Liver (tissue), 9 donors: ENCODE data around the gene SCYL3. TPM values are rescaled to one million over a fixed set of nuclear protein-coding genes. Genes with fewer than 3 reads are reported as not detected.

Experiments used
- DNase-seq: peaks from one replicate; pipeline ENCODE4 v3.0.0-alpha.2; 2017; ENCODE audit warnings: low spot score
- H3K27ac ChIP-seq, 2 donors: one replicate each; pipeline ENCODE4 v1.7.0; 2013; ENCODE audit warnings: inconsistent platforms in 2 of 2, low read length in 2 of 2, control low read depth in 1 of 2, low read depth in 1 of 2, mild to moderate bottlenecking in 1 of 2
- H3K27me3 ChIP-seq, 4 donors: one replicate each; pipeline versions ENCODE4 v1.6.1 to v1.7.0; 2013; ENCODE audit warnings: low read length in 3 of 4, inconsistent platforms in 1 of 4, mild to moderate bottlenecking in 1 of 4, moderate library complexity in 1 of 4; ENCODE audit not compliant: control insufficient read depth in 4 of 4, insufficient read depth in 4 of 4
- H3K36me3 ChIP-seq, 4 donors: one replicate each; pipeline versions ENCODE4 v1.6.1 to v1.7.0; 2013; ENCODE audit warnings: low read length in 3 of 4, mild to moderate bottlenecking in 3 of 4, low read depth in 1 of 4, moderate library complexity in 1 of 4; ENCODE audit not compliant: control insufficient read depth in 4 of 4, insufficient read depth in 3 of 4
- H3K4me1 ChIP-seq, 4 donors: one replicate each; pipeline versions ENCODE4 v1.6.1 to v1.7.0; 2013; ENCODE audit warnings: low read length in 3 of 4, mild to moderate bottlenecking in 3 of 4, moderate library complexity in 1 of 4; ENCODE audit not compliant: control insufficient read depth in 4 of 4, insufficient read depth in 4 of 4
- H3K4me3 ChIP-seq, 3 donors: one replicate each; pipeline versions ENCODE4 v1.6.1 to v1.7.0; 2013; ENCODE audit warnings: low read length in 3 of 3, control low read depth in 1 of 3, low read depth in 1 of 3, mild to moderate bottlenecking in 1 of 3
- H3K9ac ChIP-seq, 2 donors: one replicate each; pipeline ENCODE4 v1.7.0; 2013; ENCODE audit warnings: low read length in 2 of 2, mild to moderate bottlenecking in 2 of 2, moderate library complexity in 2 of 2, control low read depth in 1 of 2, low read depth in 1 of 2
- H3K9me3 ChIP-seq, 4 donors: one replicate each; pipeline versions ENCODE4 v1.6.1 to v1.7.0; 2013; ENCODE audit warnings: low read length in 3 of 4; ENCODE audit not compliant: control insufficient read depth in 4 of 4
- ATF3 ChIP-seq: IDR thresholded peaks from 2 replicates; pipeline ENCODE4 v1.6.1; 2016; ENCODE audit warnings: antibody characterized with exemption
- CTCF ChIP-seq: fragments of 150-350 bp; IDR thresholded peaks from 2 replicates; pipeline ENCODE4 v1.5.1; 2017; ENCODE audit warnings: improper control_type of control experiment, low read depth, low read length; ENCODE audit not compliant: missing input control
- EGR1 ChIP-seq, 2 donors: IDR thresholded peaks; 2 replicates each; pipeline ENCODE4 v1.6.1; 2016 to 2018; ENCODE audit warnings: antibody characterized with exemption in 2 of 2, low read depth in 2 of 2
- FOXA1 ChIP-seq: IDR thresholded peaks from 2 replicates; pipeline ENCODE4 v1.6.1; 2016; ENCODE audit warnings: antibody characterized with exemption
- FOXA2 ChIP-seq: IDR thresholded peaks from 2 replicates; pipeline ENCODE4 v1.6.1; 2016; ENCODE audit warnings: antibody characterized with exemption
- GABPA ChIP-seq, 2 donors: IDR thresholded peaks in 1 of 2; conservative IDR thresholded peaks in 1 of 2; 2 replicates each; pipeline ENCODE4 v1.6.1; 2016; ENCODE audit warnings: antibody characterized with exemption in 2 of 2, mild to moderate bottlenecking in 1 of 2, moderate library complexity in 1 of 2
- JUND ChIP-seq, 2 donors: IDR thresholded peaks; 2 replicates each; pipeline ENCODE4 v1.6.1; 2016; ENCODE audit warnings: antibody characterized with exemption in 2 of 2
- MAX ChIP-seq: IDR thresholded peaks from 2 replicates; pipeline ENCODE4 v1.6.1; 2016; ENCODE audit warnings: antibody characterized with exemption
- NR2F2 ChIP-seq: IDR thresholded peaks from 2 replicates; pipeline ENCODE4 v1.6.1; 2016; ENCODE audit warnings: antibody characterized with exemption
- RAD21 ChIP-seq, 2 donors: IDR thresholded peaks; 2 replicates each; pipeline ENCODE4 v1.6.1; 2016; ENCODE audit warnings: antibody characterized with exemption in 2 of 2, mild to moderate bottlenecking in 2 of 2
- REST ChIP-seq: IDR thresholded peaks from 2 replicates; pipeline ENCODE4 v1.6.1; 2016; ENCODE audit warnings: antibody characterized with exemption, mild to moderate bottlenecking
- RXRA ChIP-seq, 2 donors: IDR thresholded peaks; 2 replicates each; pipeline ENCODE4 v1.6.1; 2017 to 2018; ENCODE audit warnings: antibody characterized with exemption in 2 of 2, mild to moderate bottlenecking in 1 of 2
- TAF1 ChIP-seq: conservative IDR thresholded peaks from 2 replicates; pipeline ENCODE4 v1.6.1; 2016; ENCODE audit warnings: antibody characterized with exemption, mild to moderate bottlenecking
- YY1 ChIP-seq: IDR thresholded peaks from 2 replicates; pipeline ENCODE4 v1.6.1; 2016; ENCODE audit warnings: antibody characterized with exemption, mild to moderate bottlenecking
- WGBS: extraction: QIAGEN DNeasy Blood & Tissue Kit; methylation state at CpG from one replicate; pipeline ENCODE4 v1.1.7; 2013; 5-methylcytosine and 5-hydroxymethylcytosine counted together
- polyA plus RNA-seq, 2 donors: library from polyadenylated mRNA; stranded (reverse) in 1 of 2; unstranded in 1 of 2; fragments of 200-250 nt in 1 of 2; fragments of >200 nt in 1 of 2; fragmentation: Nextera tagmentation in 1 of 2; extraction: Ambion mirVana in 1 of 2; gene quantifications; one replicate each; pipeline versions ENCODE4 v1.2.1 to v1.2.3, GENCODE V29; 2013 to 2015
- total RNA-seq, 2 donors: library from RNA; depleted of rRNA; stranded (reverse); fragments of >200 nt; gene quantifications; one replicate each; pipeline ENCODE4 v1.2.3, GENCODE V29; 2014
- donor health status: healthy.
- donor health status: healthy.
- donor health status: healthy.
- donor health status: healthy.
- donor health status: healthy.

SCYL3 gene
- total and polyA plus RNA-seq, 4 donors, result 4.0 to 12.2 (median 6.1) TPM

- no peak for TF ChIP-seq REST
Measured at GRCh38 chr1:169838942-169839341, 54.8 kb downstream of the SCYL3 start (continued).

- Histone ChIP-seq H3K4me3 (no peak overlapping the region), H3K27ac (no peak overlapping the region), H3K27me3 (no peaks in the 10 kb centered on the region), H3K36me3 (peaks cover 2 to 19% (median 7%) of the 10 kb centered on the region in 4 donors), H3K4me1 (peaks cover 0 to 2% (median 0%) of the 10 kb centered on the region in 4 donors), H3K9ac (no peak overlapping the region), H3K9me3 (peaks cover 0 to 4% (median 0%) of the 10 kb centered on the region in 4 donors)
- WGBS, result 97% methylated on average over 1 of the region's 1 CpG
- DNase-seq, result no peak
- TF ChIP-seq YY1, result no peak
- TF ChIP-seq CTCF, result no peak
- TF ChIP-seq JUND (IDR thresholded peaks at IDR 0.05), result no peak
- TF ChIP-seq RAD21 (IDR thresholded peaks at IDR 0.05), result no peak
- TF ChIP-seq MAX, result no peak
- no peak for TF ChIP-seq EGR1 (IDR thresholded peaks at IDR 0.05; ENCODE audit: low read depth in 2 of 2)
- no peak for TF ChIP-seq FOXA2
Measured at GRCh38 chr1:169836198-169836597, 57.5 kb downstream of the SCYL3 start.

GRCh38 chr1:169835647-169836046 lies 58.0 kb downstream of the SCYL3 start:
- WGBS, result 32% methylated on average over 1 of the region's 1 CpG
- no peak for TF ChIP-seq RXRA (IDR thresholded peaks at IDR 0.05)
- TF ChIP-seq FOXA2, result no peak
- Histone ChIP-seq H3K9ac (no peak overlapping the region), H3K4me1 (peaks cover 0 to 2% (median 0%) of the 10 kb centered on the region in 4 donors), H3K27me3 (no peaks in the 10 kb centered on the region), H3K4me3 (no peak overlapping the region), H3K27ac (no peak overlapping the region), H3K9me3 (peaks cover 0 to 4% (median 0%) of the 10 kb centered on the region in 4 donors), H3K36me3 (peaks cover 2 to 21% (median 9%) of the 10 kb centered on the region in 4 donors)
- DNase-seq, result no peak

GRCh38 chr1:169834869-169835268 lies 58.8 kb downstream of the SCYL3 start:
- H3K36me3 ChIP-seq, result peaks cover 2 to 24% (median 12%) of the 10 kb centered on the region in 4 donors
- DNase-seq, result no peak
- WGBS, result 99% methylated on average over 1 of the region's 1 CpG
- TF ChIP-seq RXRA (IDR thresholded peaks at IDR 0.05) (no peak), EGR1 (IDR thresholded peaks at IDR 0.05; ENCODE audit: low read depth in 2 of 2) (no peak), FOXA1 (no peak), REST (no peak), GABPA (IDR thresholded peaks at IDR 0.05 in 1 of 2, conservative IDR thresholded peaks at IDR 0.05 in 1 of 2) (no peak), NR2F2 (no peak), TAF1 (no peak), YY1 (no peak), ATF3 (no peak)

More at GRCh38 chr1:169834869-169835268, 58.8 kb downstream of the SCYL3 start:
- Histone ChIP-seq H3K9me3 (peaks cover 0 to 4% (median 0%) of the 10 kb centered on the region in 4 donors), H3K27ac (no peak overlapping the region), H3K9ac (no peak overlapping the region), H3K4me1 (peaks cover 0 to 2% (median 0%) of the 10 kb centered on the region in 4 donors), H3K4me3 (no peak overlapping the region), H3K27me3 (no peaks in the 10 kb centered on the region)
